Tibial artery (tissue), 4 donors: ENCODE measurements around the gene ATG9B.

Experiments used
- DNase-seq, 2 donors: peaks; one replicate each; pipeline ENCODE4 v3.0.0-alpha.2; 2019
- H3K27ac ChIP-seq, 2 donors: fragments of 200-600 bp; sonication (generic) in 1 of 2; 1 replicate in 1 of 2; 2 replicates in 1 of 2; pipeline ENCODE4 v1.5.1; 2018 to 2019; ENCODE audit warnings: mild to moderate bottlenecking in 1 of 2
- H3K27me3 ChIP-seq, 2 donors: fragments of 200-600 bp; sonication (generic) in 1 of 2; one replicate each; pipeline versions ENCODE4 v1.5.1 to v1.6.0; 2016 to 2019
- H3K36me3 ChIP-seq, 3 donors: fragments of 200-600 bp; sonication (generic) in 2 of 3; one replicate each; pipeline ENCODE4 v1.5.1; 2016 to 2019; ENCODE audit warnings: mild to moderate bottlenecking in 2 of 3
- H3K4me1 ChIP-seq, 4 donors: fragments of 200-600 bp; sonication (generic) in 2 of 4; 1 replicate in 3 of 4; 2 replicates in 1 of 4; pipeline ENCODE4 v1.5.1; 2016 to 2019
- H3K4me3 ChIP-seq, 2 donors: fragments of 200-600 bp; sonication (generic) in 1 of 2; 1 replicate in 1 of 2; 2 replicates in 1 of 2; pipeline ENCODE4 v1.5.1; 2018 to 2019; ENCODE audit warnings: mild to moderate bottlenecking in 2 of 2
- H3K9me3 ChIP-seq, 3 donors: fragments of 200-600 bp; sonication (generic) in 1 of 3; one replicate each; pipeline ENCODE4 v1.5.1; 2016 to 2019
- CTCF ChIP-seq, 2 experiments: fragments of 200-600 bp in 1 of 2; fragments of 450-650 bp in 1 of 2; IDR thresholded peaks; one replicate each; pipeline ENCODE4 v1.5.1; 2017 to 2019; ENCODE audit warnings: antibody characterized with exemption in 2 of 2, mild to moderate bottlenecking in 1 of 2, moderate library complexity in 1 of 2
- intact Hi-C: fragments of 100-400 bp; cut with DNase I; formaldehyde crosslinking; loops from one replicate; pipeline ENCODE4 v1.15.0; 2023; ENCODE audit warnings: low total_unique reads

The ATG9B gene

GRCh38 chr7:151017953-151018420 lies 6.3 kb downstream of the ATG9B start:
- no peaks in the 10 kb centered on the region for H3K36me3 ChIP-seq
- peaks cover 0 to 33% (median 26%) of the 10 kb centered on the region in 4 donors for H3K4me1 ChIP-seq
- H3K27me3 ChIP-seq, result peaks cover 0 to 85% of the 10 kb centered on the region in 2 donors
- H3K27ac ChIP-seq, result no peak overlapping the region
- peak in 1 of 2 donors; percentile 56 for DNase-seq
- H3K9me3 ChIP-seq, result no peaks in the 10 kb centered on the region
- peak overlapping the region in 1 of 2 donors; percentile 35 for H3K4me3 ChIP-seq
- TF ChIP-seq CTCF (IDR thresholded peaks at IDR 0.05), result peak; percentile 74 to 87
- intact Hi-C loops, result loop anchor here (10.0 kb wide), 1 partner anchor 97 kb away; no protein-coding TSS in a partner anchor

- Histone ChIP-seq H3K4me3 (no peak overlapping the region), H3K27ac (no peak overlapping the region), H3K4me1 (peaks cover 0 to 38% (median 28%) of the 10 kb centered on the region in 4 donors), H3K36me3 (no peaks in the 10 kb centered on the region), H3K9me3 (no peaks in the 10 kb centered on the region), H3K27me3 (peaks cover 0 to 90% of the 10 kb centered on the region in 2 donors)
- DNase-seq, result no peak
- intact Hi-C loops, result loop anchor here (10.0 kb wide), 1 partner anchor 97 kb away; no protein-coding TSS in a partner anchor
- TF ChIP-seq CTCF (IDR thresholded peaks at IDR 0.05), result no peak
Measured at GRCh38 chr7:151017370-151017952, 6.8 kb downstream of the ATG9B start.

- no peak overlapping the region for H3K27ac ChIP-seq
- H3K4me3 ChIP-seq, result no peak overlapping the region
- H3K4me1 ChIP-seq, result peaks cover 0 to 38% (median 28%) of the 10 kb centered on the region in 4 donors
- TF ChIP-seq CTCF (IDR thresholded peaks at IDR 0.05), result no peak
- H3K36me3 ChIP-seq, result no peaks in the 10 kb centered on the region
- H3K9me3 ChIP-seq, result no peaks in the 10 kb centered on the region
- intact Hi-C loops, result loop anchor here (10.0 kb wide), 1 partner anchor 98 kb away; no protein-coding TSS in a partner anchor
- no peak for DNase-seq
- peaks cover 0 to 95% of the 10 kb centered on the region in 2 donors for H3K27me3 ChIP-seq
Measured at GRCh38 chr7:151016942-151017341, 7.4 kb downstream of the ATG9B start.

- H3K36me3 ChIP-seq, result no peaks in the 10 kb centered on the region
- H3K27me3 ChIP-seq, result peaks cover 0 to 97% of the 10 kb centered on the region in 2 donors
- no peak for TF ChIP-seq CTCF (IDR thresholded peaks at IDR 0.05)
- DNase-seq, result no peak
- no peak overlapping the region for H3K27ac ChIP-seq
- peaks cover 0 to 38% (median 28%) of the 10 kb centered on the region in 4 donors for H3K4me1 ChIP-seq
- H3K4me3 ChIP-seq, result no peak overlapping the region
- H3K9me3 ChIP-seq, result no peaks in the 10 kb centered on the region
- intact Hi-C loops, result loop anchor here (10.0 kb wide), 1 partner anchor 98 kb away; no protein-coding TSS in a partner anchor
Measured at GRCh38 chr7:151016505-151016904, 7.8 kb downstream of the ATG9B start.

- Histone ChIP-seq H3K4me3 (no peak overlapping the region), H3K9me3 (no peaks in the 10 kb centered on the region), H3K27me3 (peaks cover 0 to 95% of the 10 kb centered on the region in 2 donors), H3K27ac (no peak overlapping the region), H3K4me1 (peaks cover 0 to 38% (median 28%) of the 10 kb centered on the region in 4 donors), H3K36me3 (no peaks in the 10 kb centered on the region)
- DNase-seq, result no peak
- no peak for TF ChIP-seq CTCF (IDR thresholded peaks at IDR 0.05)
- intact Hi-C loops, result loop anchor here (10.0 kb wide), 1 partner anchor 99 kb away; no protein-coding TSS in a partner anchor
Measured at GRCh38 chr7:151015967-151016366, 8.3 kb downstream of the ATG9B start.
